ENCODE measurements around the gene SLC48A1.

Gene SLC48A1

GRCh38 chr12:47744005-47744651, 28.9 kb upstream of the SLC48A1 start:
- DNase-seq (ENCODE audit: low read depth in 1 of 2, low spot score in 1 of 2) = peak; percentile 36 to 39

- DNase-seq (ENCODE audit: low read depth in 1 of 2, low spot score in 1 of 2) = no peak
These were observed 28.1 kb upstream of the SLC48A1 start for GRCh38 chr12:47744778-47745436.

- DNase-seq (ENCODE audit: low read depth in 1 of 2, low spot score in 1 of 2) = no peak
These were observed 27.5 kb upstream of the SLC48A1 start for GRCh38 chr12:47745485-47746041.

- DNase-seq (ENCODE audit: low read depth in 1 of 2, low spot score in 1 of 2) = no peak
These were observed 27.0 kb upstream of the SLC48A1 start for GRCh38 chr12:47746073-47746472.

- DNase-seq (ENCODE audit: low read depth in 1 of 2, low spot score in 1 of 2) = no peak
These were observed 26.5 kb upstream of the SLC48A1 start for GRCh38 chr12:47746523-47746922.

- no peak for DNase-seq (ENCODE audit: low read depth in 1 of 2, low spot score in 1 of 2)
These were observed 25.9 kb upstream of the SLC48A1 start for GRCh38 chr12:47747126-47747525.

- no peak for DNase-seq (ENCODE audit: low read depth in 1 of 2, low spot score in 1 of 2)
These were observed 25.2 kb upstream of the SLC48A1 start for GRCh38 chr12:47747596-47748506.

- DNase-seq (ENCODE audit: low read depth in 1 of 2, low spot score in 1 of 2) = no peak
These were observed 24.6 kb upstream of the SLC48A1 start for GRCh38 chr12:47748507-47748828.

- DNase-seq (ENCODE audit: low read depth in 1 of 2, low spot score in 1 of 2) = no peak
These were observed 24.1 kb upstream of the SLC48A1 start for GRCh38 chr12:47748899-47749298.

- DNase-seq (ENCODE audit: low read depth in 1 of 2, low spot score in 1 of 2) = no peak
These were observed 22.7 kb upstream of the SLC48A1 start for GRCh38 chr12:47750229-47750798.

- no peak for DNase-seq (ENCODE audit: low read depth in 1 of 2, low spot score in 1 of 2)
These were observed 22.0 kb upstream of the SLC48A1 start for GRCh38 chr12:47750916-47751470.

GRCh38 chr12:47751561-47751960, 21.5 kb upstream of the SLC48A1 start:
- no peak for DNase-seq (ENCODE audit: low read depth in 1 of 2, low spot score in 1 of 2)

GRCh38 chr12:47752121-47752520, 20.9 kb upstream of the SLC48A1 start:
- DNase-seq (ENCODE audit: low read depth in 1 of 2, low spot score in 1 of 2) = no peak

GRCh38 chr12:47752552-47752951, 20.5 kb upstream of the SLC48A1 start:
- no peak for DNase-seq (ENCODE audit: low read depth in 1 of 2, low spot score in 1 of 2)

- no peak for DNase-seq (ENCODE audit: low read depth in 1 of 2, low spot score in 1 of 2)
These were observed 19.7 kb upstream of the SLC48A1 start for GRCh38 chr12:47753021-47754001.

- DNase-seq (ENCODE audit: low read depth in 1 of 2, low spot score in 1 of 2) = no peak
These were observed 18.9 kb upstream of the SLC48A1 start for GRCh38 chr12:47754126-47754525.

GRCh38 chr12:47754881-47755280, 18.2 kb upstream of the SLC48A1 start:
- DNase-seq (ENCODE audit: low read depth in 1 of 2, low spot score in 1 of 2) = no peak

- DNase-seq (ENCODE audit: low read depth in 1 of 2, low spot score in 1 of 2) = no peak
These were observed 17.1 kb upstream of the SLC48A1 start for GRCh38 chr12:47755655-47756562.

GRCh38 chr12:47757364-47757839, 15.6 kb upstream of the SLC48A1 start:
- no peak for DNase-seq (ENCODE audit: low read depth in 1 of 2, low spot score in 1 of 2)
